Posterior cingulate gyrus (tissue), 11 donors: ENCODE results near the gene ZBTB39.
"Not testable (repeated sequence)": the region's sequence is repeated elsewhere in the genome, so short reads cannot be mapped to it uniquely, and the experiment has no call there.

Experiments
- DNase-seq, 10 donors: peaks; one replicate each; pipeline versions ENCODE4 v3.0.0 to v3.0.0-alpha.2; 2020 to 2021; ENCODE audit warnings: mixed read lengths in 3 of 10
- intact Hi-C: fragments of 100-400 bp; cut with DNase I; formaldehyde crosslinking; loops from one replicate; pipeline ENCODE4 v1.15.1; 2023

The ZBTB39 gene

GRCh38 chr12:56985714-56986113 is 20.6 kb downstream of the ZBTB39 start:
- intact Hi-C loops: loop anchor here (2.0 kb wide), 1 partner anchor 145 kb away; no protein-coding TSS in a partner anchor
- DNase-seq: peak in 1 of 10 donors; percentile 67

- intact Hi-C loops: no loop called here
- no peak for DNase-seq
Observed at GRCh38 chr12:56983386-56983785, 23.0 kb downstream of the ZBTB39 start.

GRCh38 chr12:56982578-56983236 is 23.6 kb downstream of the ZBTB39 start:
- peak in 1 of 10 donors; percentile 45 for DNase-seq
- intact Hi-C loops: not testable (repeated sequence)

DNA sequence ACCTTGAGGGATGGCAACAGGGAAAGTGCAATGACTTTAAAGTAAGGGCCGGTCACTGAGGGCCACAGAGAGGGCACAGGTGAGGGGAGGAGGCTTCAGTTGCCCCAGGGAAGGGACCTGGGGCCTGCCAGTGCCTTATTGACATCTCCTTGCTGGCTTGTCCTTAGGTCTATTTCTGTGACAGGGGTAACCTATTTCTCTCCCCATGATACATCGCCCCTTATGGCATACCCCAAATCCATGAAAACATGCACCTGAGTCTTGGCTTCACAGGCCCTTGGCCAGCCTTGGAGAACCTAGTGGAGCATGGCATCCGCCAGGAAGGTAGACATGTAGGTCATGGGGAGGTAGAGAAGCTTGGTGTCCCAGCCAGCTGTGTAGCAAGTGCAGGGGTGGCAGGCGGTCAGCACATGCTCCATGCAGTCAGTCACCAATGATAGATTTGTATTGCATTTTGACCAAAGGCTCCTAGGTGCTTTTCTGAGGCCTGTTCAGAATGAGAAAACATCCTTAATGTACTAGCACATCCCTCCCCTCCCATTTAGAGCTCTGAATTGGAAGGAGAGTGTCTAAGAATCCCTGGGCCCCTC is 25.3 kb downstream of the ZBTB39 start:
- intact Hi-C loops: no loop called here
- no peak for DNase-seq

DNA sequence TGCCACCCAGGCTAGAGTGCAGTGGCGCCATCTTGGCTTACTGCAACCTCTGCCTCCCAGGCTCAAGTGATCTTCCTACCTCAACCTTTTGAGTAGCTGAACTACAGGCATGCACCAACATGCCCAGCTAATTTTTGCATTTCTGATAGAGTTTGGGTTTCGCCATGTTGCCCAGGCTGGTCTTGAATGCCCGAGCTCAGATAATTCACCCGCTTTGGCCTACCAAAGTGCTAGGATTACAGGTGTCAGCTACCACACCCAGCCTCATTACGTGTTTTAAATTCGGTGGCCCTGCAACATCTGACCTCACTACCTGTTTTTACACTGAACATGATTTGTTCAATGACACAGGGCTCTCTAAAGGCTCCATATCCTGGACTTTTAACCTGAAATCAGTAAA is 26.1 kb downstream of the ZBTB39 start:
- intact Hi-C loops: no loop called here
- DNase-seq: no peak

GRCh38 chr12:56979628-56980027 is 26.7 kb downstream of the ZBTB39 start:
- intact Hi-C loops: no loop called here
- peak in 1 of 10 donors; percentile 66 for DNase-seq

- intact Hi-C loops: no loop called here
- DNase-seq: peak in 1 of 10 donors; percentile 59
Observed at GRCh38 chr12:56978397-56979138, 27.8 kb downstream of the ZBTB39 start.

DNA sequence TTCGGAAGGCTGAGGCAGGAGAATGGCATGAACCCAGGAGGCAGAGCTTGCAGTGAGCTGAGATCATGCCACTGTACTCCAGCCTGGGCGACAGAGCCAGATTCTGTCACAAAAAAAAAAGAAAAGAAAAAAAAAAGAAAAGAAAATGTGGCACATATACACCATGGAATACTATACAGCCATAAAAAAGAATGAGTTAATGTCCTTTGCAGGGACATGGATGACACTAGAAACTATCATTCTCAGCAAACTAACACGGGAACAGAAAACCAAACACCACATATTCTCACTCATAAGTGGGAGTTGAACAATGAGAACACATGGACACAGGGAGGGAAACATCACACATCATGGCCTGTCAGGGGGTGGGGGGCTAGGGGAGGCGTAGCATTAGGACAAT is 29.0 kb downstream of the ZBTB39 start:
- intact Hi-C loops, DNase-seq: not testable (repeated sequence)

DNA sequence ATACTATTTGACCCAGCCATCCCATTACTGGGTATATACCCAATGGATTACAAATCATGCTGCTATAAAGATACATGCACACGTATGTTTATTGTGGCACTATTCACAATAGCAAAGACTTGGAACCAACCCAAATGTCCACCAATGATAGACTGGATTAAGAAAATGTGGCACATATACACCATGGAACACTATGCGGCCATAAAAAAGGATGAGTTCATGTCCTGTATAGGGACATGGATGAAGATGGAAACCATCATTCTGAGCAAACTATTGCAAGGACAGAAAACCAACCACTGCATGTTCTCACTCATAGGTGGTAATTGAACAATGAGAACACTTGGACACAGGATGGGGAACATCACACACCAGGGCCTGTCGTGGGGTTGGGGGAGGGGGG is 32.1 kb downstream of the ZBTB39 start:
- intact Hi-C loops, DNase-seq: not testable (repeated sequence)

- DNase-seq, intact Hi-C loops: not testable (repeated sequence)
Observed at GRCh38 chr12:56968910-56969309, 37.4 kb downstream of the ZBTB39 start.

GRCh38 chr12:56965997-56966642 is 40.2 kb downstream of the ZBTB39 start:
- peak in 1 of 10 donors; percentile 22 for DNase-seq
- intact Hi-C loops: not testable (repeated sequence)

- DNase-seq, intact Hi-C loops: not testable (repeated sequence)
Observed at GRCh38 chr12:56965124-56965523, 41.2 kb downstream of the ZBTB39 start.

- intact Hi-C loops: not testable (repeated sequence)
Observed at GRCh38 chr12:56963557-56963956, 42.8 kb downstream of the ZBTB39 start.

DNA sequence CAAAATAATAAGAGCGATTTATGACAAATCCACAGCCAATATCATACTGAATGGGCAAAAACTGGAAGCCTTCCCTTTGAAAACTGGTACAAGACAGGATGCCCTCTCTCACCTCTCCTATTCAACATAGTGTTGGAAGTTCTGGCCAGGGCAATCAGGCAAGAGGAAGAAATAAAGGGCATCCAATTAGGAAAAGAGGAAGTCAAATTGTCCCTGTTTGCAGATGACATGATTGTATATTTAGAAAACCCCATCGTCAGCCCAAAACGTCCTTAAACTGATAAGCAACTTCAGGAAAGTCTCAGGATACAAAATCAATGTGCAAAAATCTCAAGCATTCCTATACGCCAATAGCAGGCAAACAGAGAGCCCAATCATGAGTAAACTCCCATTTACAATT is 44.1 kb downstream of the ZBTB39 start:
- intact Hi-C loops, DNase-seq: not testable (repeated sequence)

More at GRCh38 chr12:56963557-56963956, 42.8 kb downstream of the ZBTB39 start:
- DNase-seq: not testable (repeated sequence)

GRCh38 chr12:56958422-56958821 is 47.9 kb downstream of the ZBTB39 start:
- no peak for DNase-seq
- intact Hi-C loops: no loop called here

DNA sequence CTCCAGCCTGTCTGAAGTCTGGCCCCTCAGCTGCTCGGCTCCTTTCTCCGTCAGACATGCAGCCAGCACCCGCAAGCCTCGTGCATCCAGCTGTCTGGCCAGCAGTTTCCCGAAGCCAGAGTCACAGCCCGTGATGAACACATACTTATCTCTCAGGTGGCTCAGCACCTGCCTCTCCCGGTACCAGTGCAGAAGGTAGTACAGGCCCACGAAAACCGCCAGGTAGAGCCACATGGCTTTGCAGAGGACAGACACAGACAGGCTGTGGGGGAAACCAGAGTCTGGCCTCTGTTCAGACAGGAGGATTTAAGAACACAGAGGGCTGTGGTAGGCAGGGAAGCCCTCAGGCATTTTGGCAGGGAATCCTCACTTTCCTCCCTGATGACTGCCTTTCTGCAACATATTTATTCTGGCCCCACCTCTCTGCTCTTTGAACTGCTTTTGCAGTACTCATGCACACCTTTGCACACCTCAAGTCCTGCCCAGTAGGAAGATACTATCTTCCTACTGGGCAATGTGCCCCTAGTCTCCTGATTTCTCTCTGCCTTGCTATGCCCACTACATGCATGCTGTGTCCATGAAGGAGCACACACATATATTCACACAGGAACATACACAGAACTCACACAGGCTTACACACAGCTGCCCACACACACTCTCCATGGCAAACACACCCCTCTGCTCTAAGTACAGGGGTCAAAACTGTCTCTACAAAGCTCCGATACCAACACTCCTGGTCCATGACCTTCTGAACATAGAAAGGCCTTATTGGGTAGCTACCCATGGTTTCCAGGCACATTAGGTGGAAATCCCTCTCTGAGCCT is 48.9 kb downstream of the ZBTB39 start, which contains the start of gene RDH16:
TSS of gene RDH16 (minus strand) at position 380 of the 824 bp plus-strand sequence. CDS start at position 234, 146 bp downstream.
- intact Hi-C loops: no loop called here
- no peak for DNase-seq

DNA sequence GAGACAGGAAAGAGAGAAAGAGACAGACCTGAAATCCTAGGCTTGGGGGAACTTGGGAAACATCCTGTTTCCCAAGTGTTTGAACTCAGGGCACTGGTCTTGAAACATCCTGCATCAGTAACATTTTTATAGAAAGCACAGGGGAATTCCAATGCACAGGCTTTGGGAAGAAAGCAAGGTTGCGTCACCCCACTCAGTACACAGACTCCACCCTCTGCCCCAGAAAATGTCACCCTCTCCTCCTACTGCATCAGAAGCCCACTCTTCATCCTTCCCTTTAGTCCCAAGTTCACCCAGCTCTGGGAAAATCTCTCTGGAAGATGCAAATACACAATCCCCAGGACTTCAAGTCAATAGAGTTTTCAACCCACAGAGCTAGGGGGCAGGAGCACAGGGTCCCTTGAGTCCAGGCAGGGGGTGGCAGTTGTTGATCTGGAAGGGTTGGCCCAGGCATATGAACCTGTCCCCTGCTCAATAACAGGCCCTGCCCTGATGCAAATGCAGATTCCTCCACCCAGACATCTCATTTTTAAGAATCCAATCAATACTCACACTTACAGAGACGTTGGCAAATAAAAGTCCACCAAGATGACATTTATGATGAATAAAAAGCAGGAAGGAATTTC is 50.6 kb downstream of the ZBTB39 start:
- intact Hi-C loops: no loop called here

GRCh38 chr12:56954958-56955355 is 51.4 kb downstream of the ZBTB39 start:
- intact Hi-C loops: no loop called here
- no peak for DNase-seq

More for the DNA sequence above, 50.6 kb downstream of the ZBTB39 start:
- DNase-seq: no peak
